ENCODE data around the gene CD300LF. TPM values are rescaled to one million over a fixed set of nuclear protein-coding genes. Genes with fewer than 3 reads are reported as not detected.

Gene CD300LF
- total RNA-seq, 1 experiment from 2014 or later, result not detected

GRCh38 chr17:74712301-74712700, 422 bp downstream of the CD300LF start:
- no TSS peak for BruUV-seq (replicated peaks)
- POLR2A ChIA-PET, result no interaction called here

More at GRCh38 chr17:74712301-74712700, 422 bp downstream of the CD300LF start:
- ATAC-seq (no peak), DNase-seq (ENCODE audit: low read depth, low spot score) (no peak)
- Histone ChIP-seq H3K79me2 (ENCODE audit: insufficient read depth, low read length) (no peaks in the 10 kb centered on the region), H3K27me3 (ENCODE audit: insufficient read depth, low read length) (0 out of 2 replicates have a peak, but pooled peaks cover 6% of the 10 kb centered on the region), H3K27ac (ENCODE audit: low read depth, low read length) (no peak overlapping the region), H2AFZ (ENCODE audit: low read depth, low read length, poor library complexity, severe bottlenecking) (no peak overlapping the region), H3K4me2 (ENCODE audit: low read length) (no peak overlapping the region), H3K4me3 (replicated peaks in 1 of 2; ENCODE audit: low read depth in 1 of 2, low read length in 2 of 2) (no peak overlapping the region), H3K9me2 (ENCODE audit: insufficient read depth) (no peaks in the 10 kb centered on the region), H4K20me1 (ENCODE audit: insufficient read depth) (no peaks in the 10 kb centered on the region), H3K9me3 (ENCODE audit: control insufficient read depth in 1 of 2, insufficient read depth in 1 of 2, low read depth in 1 of 2, low read length in 2 of 2) (no peaks in the 10 kb centered on the region), H3K9ac (ENCODE audit: low read length) (no peak overlapping the region), H3K4me1 (ENCODE audit: control insufficient read depth in 1 of 2, insufficient read depth in 2 of 2, low read length in 2 of 2) (peaks cover 0 to 3% of the 10 kb centered on the region in 2 experiments; a peak in 1 of 4 replicates), H3K36me3 (ENCODE audit: control insufficient read depth in 1 of 2, insufficient read depth in 2 of 2, low read length in 2 of 2) (no peaks in the 10 kb centered on the region)
- intact Hi-C loops (cut with micrococcal nuclease), result no loop called here
- ChIA-PET RAD21 (ENCODE audit: low non-redundant PET in 1 of 2, low total read pairs in 2 of 2, uncharacterized antibody in 2 of 2, unreplicated experiment in 2 of 2) (no interaction called here), CTCF (no interaction called here)
- no peak for TF ChIP-seq SIN3A (IDR thresholded peaks at IDR 0.05; ENCODE audit: low read depth)
- no peak for TF ChIP-seq CBX3 (IDR thresholded peaks at IDR 0.05; ENCODE audit: low read depth)
- no peak for TF ChIP-seq SRF (IDR thresholded peaks at IDR 0.05; ENCODE audit: low read depth)
- TF ChIP-seq POLR2A (IDR thresholded peaks at IDR 0.05; ENCODE audit: borderline replicate concordance, extremely low read depth, insufficient read depth, insufficient read length), result no peak
- no peak for TF ChIP-seq ZBTB33 (IDR thresholded peaks at IDR 0.05; ENCODE audit: extremely low read depth, insufficient replicate concordance, low read length)
- TF ChIP-seq MAX (IDR thresholded peaks at IDR 0.05), result no peak
- no peak for TF ChIP-seq ZFX (IDR thresholded peaks at IDR 0.05)
- TF ChIP-seq POLR2AphosphoS5 (IDR thresholded peaks at IDR 0.05; ENCODE audit: low read depth, low read length), result no peak
- TF ChIP-seq ZNF274 (IDR thresholded peaks at IDR 0.05; ENCODE audit: low read depth, low read length), result no peak
- no peak for TF ChIP-seq REST (IDR thresholded peaks at IDR 0.05; ENCODE audit: low read depth)
- TF ChIP-seq CEBPB (IDR thresholded peaks at IDR 0.05; ENCODE audit: low read depth), result no peak
- TF ChIP-seq TCF7L2 (IDR thresholded peaks at IDR 0.05; ENCODE audit: borderline replicate concordance, extremely low read depth, insufficient read depth, insufficient read length), result no peak
- no peak for TF ChIP-seq SP1 (IDR thresholded peaks at IDR 0.05; ENCODE audit: low read depth)
